CD4-positive, alpha-beta T cell treated with Interferon gamma for 1 hour (primary cell): ENCODE data around the gene NFIX.

ENCODE experiments used
- DNase-seq: peaks from one replicate; pipeline ENCODE4 v3.0.0-alpha.2; 2020

NFIX gene

GRCh38 chr19:13023656-13024055 is 28.4 kb downstream of the NFIX start:
- no peak for DNase-seq

DNA sequence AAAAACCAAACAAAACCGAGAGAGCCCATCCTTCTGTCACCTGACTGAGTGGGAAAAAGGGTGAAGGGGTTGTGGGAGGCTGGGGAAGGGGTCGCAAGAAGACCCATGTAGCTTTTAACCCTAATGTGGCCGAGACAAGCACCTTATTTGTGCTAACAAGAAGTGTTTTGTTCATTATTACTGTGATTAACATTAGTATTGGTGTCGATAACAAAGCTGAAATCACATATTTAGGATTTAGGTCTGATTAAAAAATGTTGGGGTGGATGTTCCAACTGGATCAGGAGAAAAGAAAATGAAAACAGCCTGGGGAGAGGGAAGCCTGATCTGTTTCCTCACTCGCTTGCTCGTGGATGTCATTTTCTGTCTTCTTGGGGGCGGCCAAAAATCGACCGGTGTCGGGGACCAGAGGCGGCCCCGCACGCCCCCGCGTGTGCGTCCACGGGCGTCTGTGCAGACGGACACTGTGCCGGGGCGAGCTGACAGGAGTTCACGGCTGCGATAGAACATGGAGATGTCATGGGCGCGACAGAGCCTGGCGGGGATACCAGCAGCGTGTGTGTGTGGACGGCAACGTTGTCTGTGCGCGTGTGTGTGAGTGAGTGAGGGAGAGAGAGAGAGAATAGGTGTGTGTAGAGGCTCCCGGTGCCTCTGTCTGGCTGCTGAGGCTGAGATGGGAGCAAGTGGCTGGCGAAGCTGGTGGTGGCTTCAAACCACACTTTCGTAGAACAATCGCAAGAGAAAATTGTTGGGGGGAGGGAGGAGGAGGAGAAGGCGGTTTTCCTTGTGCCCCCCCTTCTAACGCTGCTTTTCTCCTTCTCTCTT is 29.1 kb downstream of the NFIX start:
- no peak for DNase-seq

DNA sequence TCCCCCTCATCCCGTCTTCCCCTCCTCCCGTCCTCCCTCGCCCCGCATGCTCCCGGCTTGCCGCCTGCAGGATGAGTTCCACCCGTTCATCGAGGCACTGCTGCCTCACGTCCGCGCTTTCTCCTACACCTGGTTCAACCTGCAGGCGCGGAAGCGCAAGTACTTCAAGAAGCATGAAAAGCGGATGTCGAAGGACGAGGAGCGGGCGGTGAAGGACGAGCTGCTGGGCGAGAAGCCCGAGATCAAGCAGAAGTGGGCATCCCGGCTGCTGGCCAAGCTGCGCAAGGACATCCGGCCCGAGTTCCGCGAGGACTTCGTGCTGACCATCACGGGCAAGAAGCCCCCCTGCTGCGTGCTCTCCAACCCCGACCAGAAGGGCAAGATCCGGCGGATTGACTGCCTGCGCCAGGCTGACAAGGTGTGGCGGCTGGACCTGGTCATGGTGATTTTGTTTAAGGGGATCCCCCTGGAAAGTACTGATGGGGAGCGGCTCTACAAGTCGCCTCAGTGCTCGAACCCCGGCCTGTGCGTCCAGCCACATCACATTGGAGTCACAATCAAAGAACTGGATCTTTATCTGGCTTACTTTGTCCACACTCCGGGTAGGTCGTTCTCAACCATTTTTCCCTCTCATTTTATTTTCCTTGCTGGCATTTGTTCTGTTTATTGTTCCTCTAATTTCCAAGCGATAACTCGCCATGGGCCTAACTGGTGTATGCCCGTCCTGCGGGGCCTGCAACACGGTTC is 29.8 kb downstream of the NFIX start:
- no peak for DNase-seq

- DNase-seq, result no peak
These were observed 30.7 kb downstream of the NFIX start for GRCh38 chr19:13025819-13026456.

- no peak for DNase-seq
These were observed 31.4 kb downstream of the NFIX start for GRCh38 chr19:13026462-13027370.

GRCh38 chr19:13027557-13027956 is 32.3 kb downstream of the NFIX start:
- DNase-seq, result no peak

GRCh38 chr19:13028027-13028426 is 32.8 kb downstream of the NFIX start:
- DNase-seq, result no peak

DNA sequence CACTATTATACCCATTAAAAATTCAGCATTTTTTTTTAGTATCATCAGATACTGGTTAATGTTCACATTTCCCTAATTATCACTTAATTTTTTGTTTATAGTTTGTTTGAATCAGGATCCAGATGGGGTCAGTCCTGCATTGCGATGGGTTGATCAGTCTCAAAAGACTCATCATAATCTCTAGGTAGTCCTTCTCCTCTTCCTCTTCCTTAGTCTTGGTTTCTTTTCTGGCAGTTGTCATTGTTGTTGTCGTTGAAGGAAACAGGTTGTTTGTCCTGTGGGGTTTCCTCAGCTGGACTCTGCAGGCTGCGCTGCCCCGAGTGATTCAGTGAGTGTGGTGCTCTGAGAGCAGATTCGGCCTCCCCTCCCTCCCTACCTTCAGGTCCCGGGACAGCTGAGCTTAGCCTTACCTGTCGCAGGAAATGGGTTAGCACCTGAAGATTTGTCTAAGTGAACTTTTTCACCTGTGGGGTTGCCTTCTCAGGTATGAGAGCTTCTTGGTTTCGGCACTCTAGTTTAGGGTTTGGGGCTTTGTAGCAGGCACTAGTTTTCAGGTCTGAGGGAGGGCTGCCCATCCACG is 34.1 kb downstream of the NFIX start:
- no peak for DNase-seq

DNA sequence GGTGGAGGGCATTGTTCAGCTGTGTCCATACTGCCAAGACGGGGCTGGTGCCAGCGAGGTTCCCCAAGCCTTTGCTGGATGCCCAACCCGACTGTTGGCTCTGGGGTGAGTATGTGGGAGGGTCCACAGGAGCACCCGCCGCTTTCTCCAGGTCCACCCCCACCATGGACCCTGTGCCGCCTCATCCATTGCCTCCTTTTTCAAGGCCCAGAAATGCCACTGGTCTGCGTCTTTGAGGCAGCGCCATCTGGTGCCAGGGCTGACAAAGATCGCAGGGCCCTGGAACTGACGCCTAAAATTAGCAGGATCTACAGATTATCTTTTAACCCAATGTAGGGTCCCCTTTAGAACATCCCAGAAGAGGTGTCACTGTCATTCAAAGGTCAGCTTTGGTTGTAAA is 34.6 kb downstream of the NFIX start:
- no peak for DNase-seq

DNA sequence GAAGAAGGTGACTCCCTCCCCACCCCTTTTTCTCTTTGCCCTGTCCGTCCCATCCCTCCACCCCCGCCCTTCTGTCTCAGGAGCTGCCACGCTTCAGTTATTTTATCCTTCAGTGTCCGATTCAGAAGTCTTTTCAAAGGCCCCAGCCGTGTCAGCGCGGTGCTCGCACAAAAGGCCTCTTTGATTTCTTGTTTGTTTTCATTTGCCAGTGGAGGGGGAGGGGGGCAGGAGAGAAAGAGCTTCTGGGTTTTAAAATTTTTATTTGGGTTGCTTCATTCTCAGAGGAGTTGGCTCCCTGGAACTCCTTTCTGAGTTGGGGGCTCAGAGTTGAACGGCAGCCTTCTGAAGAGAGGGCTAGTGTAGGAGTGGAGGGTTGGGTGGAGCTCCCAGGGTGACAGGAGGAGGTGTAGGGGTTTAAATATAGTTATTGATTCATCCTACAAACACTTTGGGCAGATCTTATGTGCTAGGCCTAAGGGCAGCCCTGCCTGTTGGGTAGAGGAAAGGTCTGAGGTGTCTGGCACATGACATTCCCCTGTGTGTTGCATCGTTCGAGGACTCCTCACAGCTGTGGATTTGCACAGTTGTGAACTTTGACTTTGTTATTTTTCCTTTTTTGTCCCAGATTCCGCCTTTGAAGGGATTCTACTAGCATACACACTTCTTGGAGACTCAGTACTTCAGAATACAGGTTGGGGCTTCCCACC is 36.8 kb downstream of the NFIX start:
- no peak for DNase-seq

- no peak for DNase-seq
These were observed 37.6 kb downstream of the NFIX start for GRCh38 chr19:13032837-13033236.

GRCh38 chr19:13033244-13033643 is 38.0 kb downstream of the NFIX start:
- DNase-seq, result no peak

DNA sequence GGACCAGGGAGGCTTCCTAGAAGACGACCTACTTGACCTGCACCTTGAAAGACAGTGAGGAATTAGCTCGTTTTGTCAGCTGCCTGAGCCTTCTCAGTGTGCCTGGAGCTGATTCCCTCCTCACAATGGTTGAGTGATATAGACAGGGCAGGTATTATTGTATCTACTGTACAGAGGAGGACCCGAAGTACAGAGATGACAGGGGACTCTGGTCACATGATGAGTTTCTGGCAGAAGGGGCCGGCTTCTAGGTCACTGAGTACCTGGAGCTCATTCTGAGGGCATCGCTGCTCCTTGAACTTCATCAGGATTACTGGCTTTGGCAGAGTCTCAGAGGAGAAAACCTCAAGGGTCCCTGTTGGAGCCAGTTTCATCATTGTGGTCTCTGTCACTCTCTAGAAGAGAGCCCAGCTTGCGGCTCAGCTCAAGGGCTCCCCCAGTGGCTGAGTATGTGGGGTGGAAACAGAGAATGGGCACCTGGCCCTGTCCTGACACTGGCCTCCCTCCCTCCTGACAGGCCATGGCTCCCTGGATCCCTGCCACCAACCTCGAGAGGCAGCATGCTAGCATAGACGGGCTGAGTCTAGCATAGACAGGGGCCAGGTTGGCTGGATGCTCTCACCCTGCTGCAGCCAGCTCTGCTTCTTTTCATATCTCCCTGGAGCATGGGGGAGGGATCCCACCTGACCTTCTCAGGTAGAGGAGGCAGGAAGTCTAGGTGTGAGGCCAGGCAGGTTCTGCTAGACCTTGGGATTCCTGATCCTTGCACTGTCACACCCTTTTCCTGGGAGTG is 38.7 kb downstream of the NFIX start:
- DNase-seq, result peak; percentile 26

DNA sequence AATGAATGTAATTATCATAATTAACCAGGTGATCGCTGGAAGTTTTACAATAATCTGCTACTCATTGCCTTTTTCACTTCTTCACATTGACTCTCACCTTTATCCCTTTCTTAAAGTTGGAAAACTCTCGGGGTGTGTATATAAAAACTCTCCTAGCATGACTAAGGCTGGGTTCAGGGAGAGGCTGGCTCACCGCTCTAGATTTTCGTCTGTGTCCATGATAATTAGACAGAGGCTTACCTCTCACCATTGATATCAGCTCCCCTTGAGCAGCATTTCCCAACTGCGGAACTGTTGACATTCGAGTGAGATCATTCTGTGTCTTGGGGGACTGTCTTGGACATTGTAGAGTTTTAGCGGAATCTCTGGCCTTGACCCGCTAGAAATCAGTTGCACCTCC is 39.4 kb downstream of the NFIX start:
- no peak for DNase-seq

DNA sequence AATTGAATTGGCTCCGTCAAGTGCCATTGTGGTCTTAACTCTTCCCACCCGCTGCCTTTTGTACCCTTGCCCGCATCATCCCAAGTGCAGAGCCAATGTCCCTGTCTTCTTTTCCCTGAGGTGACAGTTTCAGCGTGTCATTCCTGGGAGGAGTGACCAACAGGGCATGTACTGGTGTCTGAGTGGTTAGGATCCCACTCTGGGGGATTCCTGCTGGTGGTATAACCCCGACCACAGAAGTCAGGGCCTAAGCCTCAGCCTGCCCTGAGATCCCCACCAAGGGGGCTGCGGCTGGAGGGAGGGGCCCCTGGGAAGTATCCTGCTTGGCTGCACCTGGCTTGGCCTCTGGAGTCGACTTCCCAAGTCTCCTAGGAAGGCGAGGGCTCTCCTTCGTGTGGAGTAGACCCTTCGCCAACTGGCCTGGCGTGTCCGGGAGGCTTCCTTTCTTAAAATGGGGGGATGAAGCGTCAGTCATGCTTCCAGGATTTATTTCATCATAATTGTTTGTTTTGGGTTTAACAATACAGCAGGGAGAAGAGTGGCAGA is 40.6 kb downstream of the NFIX start:
- no peak for DNase-seq

GRCh38 chr19:13036366-13036976 is 41.2 kb downstream of the NFIX start:
- DNase-seq, result no peak

DNA sequence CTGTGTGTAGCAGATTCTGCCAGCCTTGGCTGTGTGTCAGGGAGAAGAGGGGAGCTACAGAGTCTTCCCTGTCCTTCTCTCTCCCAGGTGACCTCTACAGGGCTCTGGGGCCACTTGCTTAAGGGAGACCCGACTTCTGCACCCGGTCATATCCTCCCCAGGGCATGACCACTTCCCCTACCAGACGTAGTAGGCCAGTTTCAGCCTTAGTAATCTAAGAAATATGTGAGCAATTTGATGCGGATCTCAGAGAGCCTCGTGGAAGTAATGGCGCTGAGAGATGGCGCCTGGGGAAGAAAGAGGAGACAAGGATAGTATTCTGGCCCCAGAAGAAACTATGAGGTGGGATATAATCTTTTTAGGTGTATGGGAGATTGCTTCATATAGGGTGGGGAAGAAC is 41.9 kb downstream of the NFIX start:
- DNase-seq, result no peak

DNA sequence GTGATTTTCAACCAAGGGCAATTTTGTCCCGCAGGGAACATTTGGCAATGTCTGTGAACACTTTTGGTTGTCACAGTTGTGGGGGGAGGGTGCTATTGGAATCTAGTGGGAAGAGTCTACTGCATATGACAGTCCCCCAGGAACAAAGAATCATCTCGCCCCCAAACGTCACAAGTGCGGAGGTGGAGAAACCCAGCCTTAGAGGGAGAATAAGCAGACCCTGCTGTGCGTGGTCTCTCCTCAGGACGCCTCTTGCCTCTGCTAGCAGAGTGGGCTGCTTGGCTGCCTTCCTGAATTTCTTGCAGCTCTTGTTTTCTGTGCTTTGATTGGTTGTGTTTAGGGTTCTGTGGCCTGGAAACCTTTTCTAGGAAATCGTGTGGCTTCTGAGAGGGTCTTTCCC is 42.5 kb downstream of the NFIX start:
- DNase-seq, result no peak

- DNase-seq, result no peak
These were observed 43.3 kb downstream of the NFIX start for GRCh38 chr19:13038306-13039210.
